ENCODE data around the gene KIF1A. TPM values are rescaled to one million over a fixed set of nuclear protein-coding genes. Genes with fewer than 3 reads are reported as not detected.

Gene KIF1A
- total and polyA plus RNA-seq, 2 of the 8 experiments (the other 6 are each of a cell fraction or from before 2014, with no cell fraction given): 61.3 to 281 TPM

DNA sequence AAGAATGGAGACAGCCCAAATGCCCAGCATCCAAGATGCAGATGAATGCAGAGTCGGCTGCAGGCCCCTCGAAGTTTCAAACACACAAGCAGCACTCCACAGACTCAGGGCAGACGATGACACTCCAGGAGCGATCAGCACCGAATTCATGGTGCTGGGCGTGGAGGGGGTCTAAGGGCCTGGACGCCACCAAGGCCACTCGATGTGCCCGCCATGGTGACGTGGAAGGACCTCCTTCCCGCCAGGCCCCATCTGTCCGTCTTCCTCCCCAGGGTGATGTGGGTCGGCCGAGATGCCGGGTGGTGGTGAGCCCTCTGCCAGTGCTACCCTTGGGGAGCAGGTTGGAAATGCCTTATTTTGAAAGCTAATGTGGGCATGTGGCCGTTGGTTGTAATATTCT lies 9.4 kb downstream of the KIF1A start:
- Histone ChIP-seq H4K91ac (replicated peaks; ENCODE audit: insufficient read length, low read length) (no peak overlapping the region), H3K23me2 (ENCODE audit: low read depth, low read length) (no peaks in the 10 kb centered on the region; the same call in 1 of the 2 replicates), H4K5ac (ENCODE audit: insufficient read length, low read depth, low read length) (no peak overlapping the region), H3K4me2 (ENCODE audit: insufficient read depth in 1 of 2, low read depth in 2 of 2, low read length in 2 of 2) (no peak overlapping the region), H3K4ac (replicated peaks; ENCODE audit: insufficient read length, low read depth, low read length) (no peak overlapping the region), H3K4me3 (ENCODE audit: extremely low read depth in 1 of 4, insufficient read depth in 2 of 4, low read depth in 3 of 4, low read length in 4 of 4) (no peak overlapping the region), H3K9ac (replicated peaks in 1 of 4; ENCODE audit: extremely low read depth in 1 of 4, low read depth in 3 of 4, low read length in 3 of 4) (no peak overlapping the region), H2BK120ac (replicated peaks; ENCODE audit: low read depth, low read length) (no peak overlapping the region), H4K20me1 (replicated peaks in 1 of 2; ENCODE audit: control insufficient read depth in 1 of 2, insufficient read depth in 2 of 2, low read length in 2 of 2) (peaks cover 34 to 39% of the 10 kb centered on the region in 2 experiments), H3K4me1 (replicated peaks in 1 of 4; ENCODE audit: control insufficient read depth in 3 of 4, insufficient read depth in 4 of 4, low read length in 3 of 4) (peaks cover 0 to 5% (median 2%) of the 10 kb centered on the region in 4 experiments; a peak in 3 of 7 replicates), H3K23ac (ENCODE audit: insufficient read length) (no peak overlapping the region), H3K56ac (replicated peaks; ENCODE audit: insufficient read length, low read depth, low read length) (no peak overlapping the region), H2BK5ac (ENCODE audit: low read depth, low read length) (no peak overlapping the region), H3K14ac (ENCODE audit: insufficient read length) (no peak overlapping the region), H3K9me3 (ENCODE audit: insufficient read depth in 2 of 2, low read depth in 1 of 2, low read length in 1 of 2) (peaks cover 0 to 6% of the 10 kb centered on the region in 2 experiments; a peak in 1 of 4 replicates), H2AK5ac (ENCODE audit: low read depth, low read length) (no peak overlapping the region), H3K27me3 (replicated peaks in 1 of 4; ENCODE audit: control insufficient read depth in 3 of 4, extremely low read depth in 1 of 4, insufficient read depth in 3 of 4, low read length in 3 of 4) (no peaks in the 10 kb centered on the region), H3K27ac (ENCODE audit: low read depth, low read length) (no peak overlapping the region), H3K36me3 (ENCODE audit: control insufficient read depth in 2 of 4, insufficient read depth in 4 of 4, low read length in 3 of 4) (peaks cover 9 to 19% (median 14%) of the 10 kb centered on the region in 4 experiments), H2BK12ac (ENCODE audit: low read depth, low read length) (no peak overlapping the region), H2BK15ac (ENCODE audit: low read length) (no peak overlapping the region), H3K79me1 (ENCODE audit: low read depth, low read length) (peaks cover 22% of the 10 kb centered on the region), H3K18ac (ENCODE audit: extremely low read depth, low read length) (no peak overlapping the region), H4K8ac (ENCODE audit: extremely low read depth, insufficient read depth, low read length) (no peak overlapping the region), H2AFZ (ENCODE audit: low read length) (no peak overlapping the region), H2BK20ac (ENCODE audit: low read length) (no peak overlapping the region), H3K79me2 (ENCODE audit: control insufficient read depth in 1 of 2, insufficient read depth in 2 of 2, low read length in 2 of 2) (peaks cover 28 to 99% of the 10 kb centered on the region in 2 experiments)
- FAIRE-seq (no peak), DNase-seq (ENCODE audit: low read depth in 1 of 2, low spot score in 2 of 2) (no peak)
- ChIA-PET POLR2A (ENCODE audit: partially characterized antibody) (interaction anchor here (1.3 to 2.5 kb wide), 4 partner anchors 10 to 30 kb away, joined by 3 to 14 read pairs (median 7); partner anchors contain the start of gene KIF1A), CTCF (ENCODE audit: partially characterized antibody) (interaction anchor here (1.0 to 1.5 kb wide), 4 partner anchors 12 to 30 kb away, joined by 3 to 4 read pairs (median 3); no protein-coding TSS in a partner anchor)
- WGBS, 2 experiments (ENCODE audit: extremely low coverage in 1 of 2, insufficient coverage in 1 of 2, insufficient read length in 1 of 2, insufficient replicate concordance in 2 of 2, low coverage in 1 of 2, low lambda C conversion rate in 2 of 2, missing lambda C conversion rate in 1 of 2): 89% methylated on average over 16 of the region's 16 CpGs; no CpG with 5 or more reads in 1 of the 2 experiments
- TF ChIP-seq, protein P1, sequence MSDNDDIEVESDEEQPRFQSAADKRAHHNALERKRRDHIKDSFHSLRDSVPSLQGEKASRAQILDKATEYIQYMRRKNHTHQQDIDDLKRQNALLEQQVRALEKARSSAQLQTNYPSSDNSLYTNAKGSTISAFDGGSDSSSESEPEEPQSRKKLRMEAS (IDR thresholded peaks at IDR 0.05): no peak
- no peak for TF ChIP-seq HDAC2 (IDR thresholded peaks at IDR 0.05; ENCODE audit: borderline replicate concordance in 1 of 2, low read depth in 2 of 2, low read length in 2 of 2)
- TF ChIP-seq RBBP5 (IDR thresholded peaks at IDR 0.05; ENCODE audit: borderline replicate concordance, low read depth, low read length): no peak
